22Rv1 (cell line): ENCODE data around the gene NOSIP.

ENCODE experiments used
- CTCF ChIP-seq: fragments of 450-650 bp; IDR thresholded peaks from 2 replicates; pipeline ENCODE4 v1.5.1; 2017; ENCODE audit warnings: mild to moderate bottlenecking
- ZFX ChIP-seq: fragments of 450-650 bp; IDR thresholded peaks from 2 replicates; pipeline ENCODE4 v1.6.1; 2017; ENCODE audit warnings: antibody characterized with exemption, borderline replicate concordance

DNA sequence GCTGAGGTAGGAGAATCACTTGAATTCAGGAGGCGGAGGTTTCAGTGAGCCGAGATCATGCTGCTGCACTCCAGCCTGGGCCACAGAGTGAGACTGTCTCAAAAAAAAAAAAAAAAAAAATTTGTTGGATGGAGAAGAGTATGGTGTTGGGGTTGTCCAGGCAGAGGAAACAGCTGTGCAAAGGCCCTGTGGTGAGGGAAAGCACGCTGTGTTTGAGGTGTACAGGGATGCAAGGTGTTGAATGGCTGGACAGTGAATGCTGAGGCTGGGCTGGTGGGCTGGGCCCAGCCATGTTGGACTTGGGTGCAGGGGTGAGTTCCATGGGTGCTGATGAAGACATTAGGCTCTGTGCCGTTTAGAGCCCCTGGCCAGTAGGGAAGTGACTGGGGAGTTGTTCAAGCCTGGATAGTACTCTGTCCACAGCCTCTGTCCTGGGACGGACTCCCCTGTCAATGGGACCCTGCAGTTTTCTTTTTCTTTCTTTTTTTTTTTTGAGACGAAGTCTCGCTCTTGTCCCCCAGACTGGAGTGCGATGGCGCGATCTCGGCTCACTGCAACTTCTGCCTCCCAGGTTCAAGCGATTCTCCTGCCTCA lies 29.2 kb upstream of the NOSIP start:
- TF ChIP-seq CTCF (no peak), ZFX (no peak)
